DOHH2 (cell line): ENCODE results near the gene STK32C.

Source experiments
- EZH2phosphoT487 ChIP-seq: fragments of 200-600 bp; sonication (generic); IDR thresholded peaks from 2 replicates; pipeline ENCODE4 v1.6.1; 2017; ENCODE audit warnings: borderline replicate concordance, mild to moderate bottlenecking, antibody characterized with exemption, low read length, moderate library complexity, mixed read lengths
- TF ChIP-seq, protein P1 (sequence below): fragments of 200-600 bp; sonication (generic); IDR thresholded peaks from one replicate; pipeline ENCODE4 v1.5.1; 2014; ENCODE audit warnings: antibody characterized with exemption, mild to moderate bottlenecking, low read depth, low read length; ENCODE audit not compliant: poor library complexity, severe bottlenecking

DNA sequence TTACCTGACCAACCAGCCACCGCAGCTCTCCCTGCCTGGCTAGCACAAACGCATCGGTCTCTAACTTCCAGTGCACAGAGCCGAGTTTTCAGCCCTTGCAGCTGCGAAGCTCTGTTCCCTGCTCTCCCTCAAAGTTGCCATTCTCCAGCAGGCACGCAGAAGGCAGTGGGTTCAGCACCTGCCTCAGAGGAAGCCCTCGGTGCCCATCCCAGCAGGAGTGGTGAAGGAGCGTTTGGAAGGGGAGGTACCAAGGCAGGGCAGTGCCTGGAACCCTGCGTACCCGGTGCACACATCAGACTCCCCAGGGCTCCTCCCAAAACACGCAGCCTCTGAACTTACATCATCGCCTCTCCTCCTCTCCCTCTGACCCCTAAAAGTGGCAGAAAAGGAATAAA is 1.7 kb upstream of the STK32C start:
- TF ChIP-seq, protein P1, sequence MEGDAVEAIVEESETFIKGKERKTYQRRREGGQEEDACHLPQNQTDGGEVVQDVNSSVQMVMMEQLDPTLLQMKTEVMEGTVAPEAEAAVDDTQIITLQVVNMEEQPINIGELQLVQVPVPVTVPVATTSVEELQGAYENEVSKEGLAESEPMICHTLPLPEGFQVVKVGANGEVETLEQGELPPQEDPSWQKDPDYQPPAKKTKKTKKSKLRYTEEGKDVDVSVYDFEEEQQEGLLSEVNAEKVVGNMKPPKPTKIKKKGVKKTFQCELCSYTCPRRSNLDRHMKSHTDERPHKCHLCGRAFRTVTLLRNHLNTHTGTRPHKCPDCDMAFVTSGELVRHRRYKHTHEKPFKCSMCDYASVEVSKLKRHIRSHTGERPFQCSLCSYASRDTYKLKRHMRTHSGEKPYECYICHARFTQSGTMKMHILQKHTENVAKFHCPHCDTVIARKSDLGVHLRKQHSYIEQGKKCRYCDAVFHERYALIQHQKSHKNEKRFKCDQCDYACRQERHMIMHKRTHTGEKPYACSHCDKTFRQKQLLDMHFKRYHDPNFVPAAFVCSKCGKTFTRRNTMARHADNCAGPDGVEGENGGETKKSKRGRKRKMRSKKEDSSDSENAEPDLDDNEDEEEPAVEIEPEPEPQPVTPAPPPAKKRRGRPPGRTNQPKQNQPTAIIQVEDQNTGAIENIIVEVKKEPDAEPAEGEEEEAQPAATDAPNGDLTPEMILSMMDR: no peak
- TF ChIP-seq EZH2phosphoT487: no peak
